ENCODE data around the gene USP17L10.
"Not testable (repeated sequence)": the region's sequence is repeated elsewhere in the genome, so short reads cannot be mapped to it uniquely, and the experiment has no call there.

GRCh38 chr4:9219852-9220251 lies 9.4 kb downstream of the USP17L10 start, which contains the start of gene USP17L12:
- TF ChIP-seq EZH2 (IDR thresholded peaks at IDR 0.05; ENCODE audit: insufficient read depth, poor library complexity, severe bottlenecking); EZH2phosphoT487 (IDR thresholded peaks at IDR 0.05; ENCODE audit: insufficient read depth, low read depth): not testable (repeated sequence)
